Sigmoid colon (tissue), 3 donors: ENCODE results near the gene IL7R.

Experiments used
- CTCF ChIP-seq, 4 experiments: fragments of 450-650 bp in 3 of 4; fragments of 200-600 bp in 1 of 4; IDR thresholded peaks; one replicate each; pipeline ENCODE4 v1.5.1; 2016 to 2019; ENCODE audit warnings: antibody characterized with exemption in 4 of 4, mild to moderate bottlenecking in 3 of 4, moderate library complexity in 2 of 4
- POLR2A ChIP-seq, 2 donors: fragments of 450-650 bp; IDR thresholded peaks; one replicate each; pipeline ENCODE4 v1.6.1; 2016; ENCODE audit warnings: antibody characterized with exemption in 2 of 2, mild to moderate bottlenecking in 2 of 2, moderate library complexity in 2 of 2

DNA sequence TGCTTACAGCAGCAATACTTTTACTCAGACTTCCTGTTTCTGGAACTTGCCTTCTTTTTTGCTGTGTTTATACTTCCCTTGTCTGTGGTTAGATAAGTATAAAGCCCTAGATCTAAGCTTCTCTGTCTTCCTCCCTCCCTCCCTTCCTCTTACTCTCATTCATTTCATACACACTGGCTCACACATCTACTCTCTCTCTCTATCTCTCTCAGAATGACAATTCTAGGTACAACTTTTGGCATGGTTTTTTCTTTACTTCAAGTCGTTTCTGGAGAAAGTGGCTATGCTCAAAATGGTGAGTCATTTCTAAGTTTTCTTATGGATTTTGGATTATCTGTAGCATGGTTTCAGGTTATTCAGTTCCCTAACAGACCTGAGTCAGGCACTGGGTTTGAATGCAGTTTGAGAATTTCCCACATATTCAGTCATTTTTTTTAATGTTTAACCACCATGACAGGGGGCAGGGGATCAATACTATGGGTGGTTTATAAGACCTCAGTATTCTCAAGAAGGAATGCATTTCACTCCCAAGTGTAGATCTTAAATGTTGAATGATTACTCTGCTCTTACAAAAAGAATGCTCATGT lies at the start of gene IL7R:
- TF ChIP-seq CTCF (IDR thresholded peaks at IDR 0.05) (no peak), POLR2A (IDR thresholded peaks at IDR 0.05) (no peak)
